IMR-90 (cell line): ENCODE results near the gene IL1B. TPM values are rescaled to one million over a fixed set of nuclear protein-coding genes. Genes with fewer than 3 reads are reported as not detected.

Source experiments
- CTCF ChIP-seq: conservative IDR thresholded peaks from 2 replicates; pipeline ENCODE4 v1.5.1; 2012; ENCODE audit warnings: mild to moderate bottlenecking, low read depth, low read length, improper control_type of control experiment
- ELK1 ChIP-seq: fragments of 150-350 bp; IDR thresholded peaks from 2 replicates; pipeline ENCODE4 v1.6.1; 2016; ENCODE audit warnings: low read depth, mild to moderate bottlenecking, low read length, moderate library complexity, borderline replicate concordance
- FOS ChIP-seq: fragments of 150-350 bp; IDR thresholded peaks from 2 replicates; pipeline ENCODE4 v1.6.1; 2016; ENCODE audit warnings: low read depth, low read length
- RFX5 ChIP-seq: IDR thresholded peaks from 2 replicates; pipeline ENCODE4 v1.8.0; 2012; ENCODE audit warnings: low read depth, mild to moderate bottlenecking, low read length, moderate library complexity
- polyA plus RNA-seq, 3 experiments: library from polyadenylated mRNA; depleted of rRNA; stranded (reverse); fragments of >200 nt; gene quantifications; 2 replicates each; pipeline ENCODE4 v1.2.3, GENCODE V29; 2012; ENCODE audit warnings: low replicate concordance in 1 of 3
- total RNA-seq: library from RNA; depleted of rRNA; stranded (reverse); fragments of >200 nt; gene quantifications from 2 replicates; pipeline ENCODE4 v1.2.3, GENCODE V29; 2012

The IL1B gene
- total and polyA plus RNA-seq, 2 of the 4 experiments (the other 2 are of a cell fraction), result 3.0 to 4.4 TPM

- TF ChIP-seq CTCF, result no peak
- TF ChIP-seq FOS, result no peak
- TF ChIP-seq RFX5, result no peak
- TF ChIP-seq ELK1, result no peak
Measured at GRCh38 chr2:112817082-112817689, 19.4 kb downstream of the IL1B start (continued).
